ENCODE data around the gene INAFM1. TPM values are rescaled to one million over a fixed set of nuclear protein-coding genes. Genes with fewer than 3 reads are reported as not detected.

Gene INAFM1
- total RNA-seq, 1 experiment from 2014 or later = 5.1 TPM

- peak overlapping the region; percentile 88 for H3K4me2 ChIP-seq (ENCODE audit: low read length)
- no peaks in the 10 kb centered on the region for H3F3A ChIP-seq (ENCODE audit: low read length, unreplicated experiment)
- H3K79me2 ChIP-seq (ENCODE audit: low read length) = no peaks in the 10 kb centered on the region
- ChIA-PET POLR2A (ENCODE audit: unreplicated experiment) (no interaction called here), CTCF (interaction anchor here (0.6 kb wide), 1 partner anchor 16 kb away, joined by 5 read pairs; no protein-coding TSS in a partner anchor)
- no peaks in the 10 kb centered on the region for H3K9me3 ChIP-seq (ENCODE audit: low read length)
- peaks cover 40% of the 10 kb centered on the region for H3K4me1 ChIP-seq (ENCODE audit: insufficient read depth, low read length)
- BruUV-seq (replicated peaks) = no TSS peak
- intact Hi-C loops (cut with micrococcal nuclease) = no loop called here
- no peaks in the 10 kb centered on the region for H3K9me2 ChIP-seq (replicated peaks; ENCODE audit: low read length)
- H3K9ac ChIP-seq (ENCODE audit: low read length) = no peak overlapping the region
- no peaks in the 10 kb centered on the region for H3K27me3 ChIP-seq (ENCODE audit: low read length)
- no peaks in the 10 kb centered on the region for H4K20me1 ChIP-seq (ENCODE audit: low read length)
- ATAC-seq = peak; percentile 8
- no peak for DNase-seq
- H3K36me3 ChIP-seq (ENCODE audit: low read depth, low read length) = no peaks in the 10 kb centered on the region
- H2AFZ ChIP-seq (ENCODE audit: low read length) = peak overlapping the region; percentile 53; the same call in 1 of the 2 replicates
- TF ChIP-seq EZH2 (IDR thresholded peaks at IDR 0.05; ENCODE audit: low read length, unreplicated experiment) (no peak), EZH2phosphoT487 (IDR thresholded peaks at IDR 0.05; ENCODE audit: borderline replicate concordance, low read length) (no peak), CTCF (conservative IDR thresholded peaks at IDR 0.05; ENCODE audit: low read depth, low read length) (no peak)
- no peak overlapping the region for H3K27ac ChIP-seq (ENCODE audit: low read length)
- peak overlapping the region; percentile 64 for H3K4me3 ChIP-seq (ENCODE audit: low read length)
These were observed 46.3 kb upstream of the INAFM1 start for GRCh38 chr19:47228168-47228936.

- H3K9ac ChIP-seq (ENCODE audit: low read length) = no peak overlapping the region
- no peaks in the 10 kb centered on the region for H3K36me3 ChIP-seq (ENCODE audit: low read depth, low read length)
- no peak overlapping the region for H3K27ac ChIP-seq (ENCODE audit: low read length)
- no peaks in the 10 kb centered on the region for H3F3A ChIP-seq (ENCODE audit: low read length, unreplicated experiment)
- H4K20me1 ChIP-seq (ENCODE audit: low read length) = no peaks in the 10 kb centered on the region
- peak overlapping the region; percentile 97 for H3K4me2 ChIP-seq (ENCODE audit: low read length)
- no peak for DNase-seq
- no TSS peak for BruUV-seq (replicated peaks)
- intact Hi-C loops (cut with micrococcal nuclease) = no loop called here
- no peaks in the 10 kb centered on the region for H3K79me2 ChIP-seq (ENCODE audit: low read length)
- no peak for ATAC-seq
- no peak overlapping the region for H2AFZ ChIP-seq (ENCODE audit: low read length)
- TF ChIP-seq CTCF (conservative IDR thresholded peaks at IDR 0.05; ENCODE audit: low read depth, low read length) (no peak), EZH2phosphoT487 (IDR thresholded peaks at IDR 0.05; ENCODE audit: borderline replicate concordance, low read length) (no peak), EZH2 (IDR thresholded peaks at IDR 0.05; ENCODE audit: low read length, unreplicated experiment) (no peak)
- no peaks in the 10 kb centered on the region for H3K9me2 ChIP-seq (replicated peaks; ENCODE audit: low read length)
- no peaks in the 10 kb centered on the region for H3K27me3 ChIP-seq (ENCODE audit: low read length)
- H3K4me1 ChIP-seq (ENCODE audit: insufficient read depth, low read length) = peaks cover 40% of the 10 kb centered on the region
- ChIA-PET CTCF (no interaction called here), POLR2A (ENCODE audit: unreplicated experiment) (no interaction called here)
- H3K4me3 ChIP-seq (ENCODE audit: low read length) = peak overlapping the region; percentile 76; the same call in 1 of the 2 replicates
- no peaks in the 10 kb centered on the region for H3K9me3 ChIP-seq (ENCODE audit: low read length)
These were observed 45.6 kb upstream of the INAFM1 start for GRCh38 chr19:47228937-47229675.
